NCI-H187 treated with DMSO at 0.1 percent for 48 hours (cell line): ENCODE results near the gene QKI.
"Not testable (repeated sequence)": the region's sequence is repeated elsewhere in the genome, so short reads cannot be mapped to it uniquely, and the experiment has no call there.

Source experiments
- DNase-seq: peaks from one replicate; lab custom pipeline; 2025; lab: John Stamatoyannopoulos, UW

The QKI gene

GRCh38 chr6:163414946-163415619 is 565 bp downstream of the QKI start:
- DNase-seq: no peak

- no peak for DNase-seq
Observed at GRCh38 chr6:163415620-163416556, 1.4 kb downstream of the QKI start.

GRCh38 chr6:163416557-163417253 is 2.2 kb downstream of the QKI start:
- no peak for DNase-seq

- no peak for DNase-seq
Observed at GRCh38 chr6:163417595-163417994, 3.1 kb downstream of the QKI start.

- no peak for DNase-seq
Observed at GRCh38 chr6:163418311-163419029, 4.0 kb downstream of the QKI start.

- no peak for DNase-seq
Observed at GRCh38 chr6:163419413-163420288, 5.1 kb downstream of the QKI start.

GRCh38 chr6:163420289-163420614 is 5.7 kb downstream of the QKI start:
- DNase-seq: no peak

- no peak for DNase-seq
Observed at GRCh38 chr6:163422550-163422949, 8.0 kb downstream of the QKI start.

GRCh38 chr6:163423696-163424095 is 9.2 kb downstream of the QKI start:
- no peak for DNase-seq

- no peak for DNase-seq
Observed at GRCh38 chr6:163427498-163428254, 13.2 kb downstream of the QKI start.

GRCh38 chr6:163428373-163428772 is 13.9 kb downstream of the QKI start:
- DNase-seq: no peak

GRCh38 chr6:163429858-163430448 is 15.4 kb downstream of the QKI start:
- no peak for DNase-seq

- DNase-seq: no peak
Observed at GRCh38 chr6:163432300-163432699, 17.8 kb downstream of the QKI start.

- not testable (repeated sequence) for DNase-seq
Observed at GRCh38 chr6:163433486-163433885, 19.0 kb downstream of the QKI start.

- DNase-seq: no peak
Observed at GRCh38 chr6:163435023-163435422, 20.5 kb downstream of the QKI start.

GRCh38 chr6:163436843-163437242 is 22.3 kb downstream of the QKI start:
- no peak for DNase-seq

- DNase-seq: no peak
Observed at GRCh38 chr6:163437466-163437865, 22.9 kb downstream of the QKI start.

GRCh38 chr6:163438298-163438939 is 23.9 kb downstream of the QKI start:
- no peak for DNase-seq

GRCh38 chr6:163438940-163439335 is 24.4 kb downstream of the QKI start:
- DNase-seq: no peak
